COR-L47 (cell line): ENCODE measurements around the gene THADA.

ENCODE experiments used
- DNase-seq: peaks from one replicate; lab custom pipeline; 2025; lab: John Stamatoyannopoulos, UW

Gene THADA

DNA sequence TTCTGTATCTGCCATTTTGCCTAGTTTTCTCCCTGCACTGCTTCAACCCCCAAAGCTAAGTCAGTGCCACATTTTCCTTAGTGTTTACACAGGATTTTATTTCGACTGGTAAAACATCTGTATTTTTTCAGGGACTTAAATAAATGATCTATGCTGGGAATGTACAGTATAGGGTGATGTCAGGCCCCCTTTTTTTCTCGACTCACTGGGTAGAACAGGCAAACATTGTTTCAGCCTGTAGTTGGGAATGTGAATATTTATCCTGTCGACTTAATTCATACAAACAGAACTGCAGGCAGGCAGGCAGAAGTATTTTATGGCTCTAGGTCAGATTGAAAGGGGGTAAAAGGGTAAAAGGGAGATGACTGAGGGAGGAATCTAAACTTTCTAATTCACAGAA lies 245.9 kb downstream of the THADA start:
- DNase-seq: no peak

DNA sequence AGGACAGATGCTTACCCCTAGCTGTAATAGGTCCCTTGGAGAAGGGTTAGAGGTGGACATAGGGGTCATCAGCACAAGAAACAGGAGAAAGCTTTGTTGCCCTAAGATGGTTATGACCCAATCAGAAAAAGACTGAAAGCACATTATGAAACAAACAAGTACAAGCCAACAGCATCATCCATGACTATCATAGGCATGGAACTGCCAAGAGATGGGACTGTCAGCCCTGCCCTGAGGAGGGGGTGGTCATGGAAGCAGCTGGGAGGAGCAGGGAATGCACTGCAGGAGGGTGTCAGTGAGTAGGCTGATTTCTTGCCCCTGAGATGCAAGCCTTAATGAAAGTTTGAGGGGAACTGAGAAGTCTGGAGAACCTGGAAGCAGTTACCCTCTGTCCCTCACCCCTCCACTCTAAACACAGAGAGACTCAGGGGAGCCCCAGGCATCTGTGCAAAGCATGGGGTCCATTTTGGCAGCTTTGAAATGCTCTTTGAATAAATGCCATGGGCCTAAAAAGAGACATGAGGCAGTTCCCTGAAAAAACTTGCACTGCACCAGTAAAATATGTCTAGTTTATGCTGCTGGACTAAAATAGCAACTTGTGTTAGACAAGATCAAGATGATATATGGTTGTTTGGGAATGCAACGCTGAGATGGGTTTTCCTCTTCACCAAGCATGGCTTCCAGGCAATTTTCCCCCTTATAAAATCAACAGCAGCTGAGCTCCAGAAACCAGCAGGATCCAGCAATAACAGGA lies 246.8 kb downstream of the THADA start:
- no peak for DNase-seq

GRCh38 chr2:43347746-43348145 lies 248.1 kb downstream of the THADA start:
- no peak for DNase-seq

DNA sequence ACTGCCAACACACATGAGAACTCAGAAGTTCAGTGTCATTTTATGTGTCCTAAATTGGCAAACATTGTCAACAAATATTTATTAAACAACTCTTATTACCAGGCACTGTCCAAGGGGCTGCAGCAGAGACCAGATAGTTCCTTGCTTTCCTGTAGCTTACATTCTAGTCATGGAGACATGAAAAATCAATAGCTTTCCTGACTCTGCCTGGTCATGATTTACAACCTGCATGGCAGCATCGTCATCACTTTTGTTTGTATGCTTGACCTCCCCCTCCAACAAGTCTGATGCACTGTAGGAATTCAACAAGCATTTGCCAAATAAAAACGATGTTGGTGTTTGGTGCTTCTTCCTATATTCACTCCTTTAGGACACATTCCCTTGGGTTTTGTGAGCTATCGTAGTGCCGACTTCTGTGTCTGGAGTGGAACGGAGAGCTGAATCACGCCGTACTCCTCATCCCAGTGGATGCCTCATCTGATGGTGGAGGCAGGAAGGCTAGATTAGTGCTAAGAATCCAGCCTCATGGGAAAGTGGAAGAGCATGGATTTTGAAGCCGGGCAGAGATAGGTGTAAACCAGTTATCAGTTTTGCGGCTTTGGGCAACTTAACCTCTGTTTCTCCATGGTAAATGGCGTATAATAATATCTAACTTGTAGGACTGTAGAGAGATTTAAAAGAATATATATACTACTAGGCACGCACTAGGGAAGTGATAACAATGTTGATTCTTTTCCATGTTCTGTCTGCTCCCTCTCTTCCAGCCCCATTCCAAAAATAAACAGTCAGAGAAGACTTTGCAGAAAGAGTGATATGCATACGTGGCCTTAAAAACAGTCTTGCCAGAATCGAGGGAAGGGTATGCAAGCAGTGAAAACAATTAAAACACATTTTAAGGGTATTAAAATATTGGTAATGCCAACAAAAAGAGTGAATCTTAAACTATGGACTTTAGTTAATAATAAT lies 249.0 kb downstream of the THADA start:
- no peak for DNase-seq

GRCh38 chr2:43345872-43346271 lies 250.0 kb downstream of the THADA start:
- no peak for DNase-seq

- DNase-seq: no peak
Measured at GRCh38 chr2:43345391-43345813, 250.4 kb downstream of the THADA start.

GRCh38 chr2:43344868-43345373 lies 250.9 kb downstream of the THADA start:
- DNase-seq: no peak

DNA sequence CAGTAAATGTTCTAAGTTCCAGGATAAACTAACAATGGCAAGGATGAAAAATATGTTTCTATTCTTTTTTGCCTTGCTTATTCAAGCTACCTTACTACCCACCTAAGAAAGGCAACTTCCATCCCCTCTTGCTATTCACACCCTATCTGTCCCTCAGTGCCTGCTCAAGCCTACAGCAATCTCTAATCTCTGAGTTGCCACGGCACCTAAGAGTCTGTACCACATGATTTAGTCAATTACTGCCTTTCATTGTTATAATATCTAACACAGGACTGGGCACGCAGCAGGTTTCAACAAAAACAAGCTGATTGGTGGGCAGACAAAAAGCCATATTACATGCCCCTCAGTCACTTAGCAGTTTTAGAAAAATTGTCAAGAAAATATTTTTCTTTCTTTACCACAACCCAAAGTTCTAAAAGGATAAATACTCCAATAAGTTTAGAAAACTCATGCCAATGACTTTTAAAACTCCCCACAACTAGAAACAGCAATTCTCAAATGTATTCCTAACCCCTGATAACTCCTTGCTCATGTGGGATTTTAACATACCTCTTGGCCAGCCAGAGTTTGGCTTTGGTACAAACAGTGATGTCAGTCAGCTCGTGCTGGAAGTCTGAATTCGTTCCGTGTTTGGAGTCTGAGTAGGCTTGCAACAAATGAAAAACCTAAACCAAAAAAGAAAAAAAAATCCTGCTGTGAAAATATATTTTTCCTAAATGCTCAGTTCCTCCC lies 252.1 kb downstream of the THADA start:
- DNase-seq: no peak

DNA sequence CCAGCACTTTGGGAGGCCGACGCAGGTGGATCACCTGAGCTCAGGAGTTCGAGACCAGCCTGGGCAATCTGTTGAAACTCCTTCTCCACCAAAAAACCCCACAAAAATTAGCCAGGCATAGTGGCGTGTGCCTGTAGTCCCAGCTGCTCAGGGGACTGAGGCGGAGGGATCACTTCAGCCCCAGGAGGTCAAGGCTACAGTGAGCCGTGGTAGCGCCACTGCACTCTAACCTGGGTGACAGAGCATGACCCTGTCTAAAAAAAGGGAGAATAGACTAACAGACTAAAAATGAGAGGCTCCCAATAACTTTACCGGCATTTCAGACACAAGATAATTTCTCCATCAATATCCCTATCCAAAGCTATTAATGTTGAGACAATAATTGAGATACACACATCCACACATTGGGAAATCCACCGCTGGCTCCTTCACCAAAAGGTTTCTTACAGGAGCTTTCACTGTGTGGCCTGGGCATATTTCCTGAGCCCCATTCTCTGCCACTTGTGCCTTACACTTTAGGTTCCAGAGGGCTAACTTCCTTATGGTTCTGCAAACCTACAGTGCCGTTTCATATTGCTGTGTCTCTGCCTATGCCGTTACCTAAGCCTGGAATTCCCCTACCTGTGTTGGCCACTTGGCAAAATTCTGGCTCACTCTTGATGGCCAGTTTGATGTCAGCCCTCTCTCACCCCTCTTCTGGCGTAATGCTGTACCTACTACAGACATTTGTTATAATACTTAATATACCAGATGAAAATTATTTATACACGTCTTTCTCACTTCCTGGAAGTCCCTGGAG lies 253.7 kb downstream of the THADA start:
- no peak for DNase-seq

DNA sequence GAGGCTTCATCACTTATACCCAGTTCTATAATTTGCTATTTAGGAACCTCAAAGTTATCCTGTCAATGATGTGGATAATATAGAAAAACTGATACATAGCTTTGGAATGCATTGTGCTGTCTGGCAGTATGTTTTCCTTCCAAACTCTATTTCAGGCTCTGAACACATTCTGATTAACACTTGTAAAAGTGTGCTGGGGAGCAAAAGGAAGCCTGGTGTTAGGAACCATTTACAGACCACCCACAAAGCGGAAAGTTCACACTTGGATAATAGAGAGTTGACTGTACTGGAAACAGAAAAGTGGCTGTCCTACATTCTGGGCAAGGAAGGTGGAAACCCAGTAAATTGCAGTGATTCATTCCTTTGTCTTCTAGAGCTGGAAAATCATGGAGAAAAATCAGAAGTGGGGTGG lies 254.9 kb downstream of the THADA start:
- no peak for DNase-seq

- no peak for DNase-seq
Measured at GRCh38 chr2:43340066-43340465, 255.8 kb downstream of the THADA start.

DNA sequence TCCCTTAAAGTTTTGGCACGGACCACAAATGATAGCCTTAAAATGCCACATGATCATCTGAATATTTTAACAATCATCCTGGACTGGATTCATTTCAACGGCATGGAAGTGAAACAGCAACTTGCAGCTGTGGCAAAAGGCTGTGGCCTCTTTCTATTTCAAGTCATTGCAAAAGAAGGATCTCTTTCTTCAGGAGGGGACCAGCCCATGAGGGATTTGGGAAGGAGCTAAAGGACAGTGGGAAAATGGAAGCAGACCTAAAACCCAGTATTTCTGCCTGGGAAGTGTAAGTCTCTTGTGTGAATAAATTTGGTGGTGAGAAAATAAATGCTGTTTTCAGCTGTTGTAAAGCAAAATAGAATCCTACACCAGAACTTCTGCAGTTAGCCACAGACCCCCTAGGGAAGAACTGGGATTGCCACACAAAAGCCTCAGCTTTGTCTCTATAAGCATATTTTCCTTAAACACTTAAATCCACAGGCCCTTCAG lies 262.1 kb downstream of the THADA start:
- no peak for DNase-seq

- DNase-seq: no peak
Measured at GRCh38 chr2:43333101-43333655, 262.7 kb downstream of the THADA start.

- no peak for DNase-seq
Measured at GRCh38 chr2:43332653-43333052, 263.2 kb downstream of the THADA start.

DNA sequence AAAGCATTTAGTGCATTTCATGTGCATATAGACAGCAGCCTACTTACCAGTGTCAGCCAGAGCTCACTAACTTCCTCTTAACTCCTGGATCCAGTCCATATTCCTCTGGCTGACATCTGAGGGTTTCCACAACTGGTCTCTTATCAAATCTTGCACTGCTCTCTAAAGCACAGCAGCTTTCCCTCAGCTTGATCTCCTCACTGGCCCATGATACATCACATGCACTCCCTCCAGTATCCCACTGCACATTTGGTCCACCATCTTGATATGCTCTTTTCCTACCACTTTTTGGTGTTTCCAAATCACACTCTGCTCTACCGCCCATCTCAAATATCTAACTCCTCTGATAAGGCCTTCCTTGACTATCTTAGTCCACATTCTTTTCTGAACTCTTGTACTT lies 264.4 kb downstream of the THADA start:
- no peak for DNase-seq

GRCh38 chr2:43329637-43330036 lies 266.2 kb downstream of the THADA start:
- DNase-seq: no peak

GRCh38 chr2:43328832-43329231 lies 267.0 kb downstream of the THADA start:
- DNase-seq: no peak

DNA sequence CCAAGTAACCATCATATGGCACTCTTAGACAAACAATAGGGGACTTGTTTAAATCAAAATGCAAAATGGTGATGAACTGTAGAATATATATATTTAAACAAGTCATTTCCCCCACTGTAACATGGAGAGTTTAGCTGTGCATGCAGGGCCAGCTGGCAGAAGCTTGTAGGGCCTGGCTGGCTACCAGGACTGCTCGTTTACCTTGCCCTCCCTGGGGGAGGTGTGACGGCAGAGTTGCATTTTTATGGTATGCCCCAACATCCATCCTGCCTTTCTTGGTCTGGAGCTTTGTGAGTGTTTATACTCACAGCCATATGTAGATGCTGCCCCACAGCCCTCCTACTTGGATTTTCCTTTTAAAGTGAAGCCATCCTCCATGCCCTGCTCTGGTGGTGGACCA lies 267.7 kb downstream of the THADA start:
- DNase-seq: no peak

DNA sequence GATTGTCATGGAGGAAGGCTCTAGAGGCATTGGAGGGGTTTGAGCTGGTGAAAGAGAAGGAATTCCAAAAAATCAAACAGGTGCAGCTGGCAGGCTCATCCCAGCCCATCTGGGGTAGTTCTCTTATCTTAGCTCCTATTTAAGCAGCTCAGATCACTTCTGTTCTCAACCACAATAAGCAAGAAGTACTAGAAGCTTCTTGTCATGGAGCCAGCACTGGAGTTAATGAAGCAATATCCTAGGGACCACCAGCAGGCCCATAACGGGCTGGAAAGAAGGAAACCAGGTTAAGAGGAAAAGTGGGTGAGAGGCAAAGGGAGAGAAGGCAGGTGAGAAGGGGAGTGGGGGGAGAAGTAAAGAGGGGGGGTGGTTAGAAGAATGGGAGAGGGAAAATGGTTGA lies 268.7 kb downstream of the THADA start:
- no peak for DNase-seq

GRCh38 chr2:43326101-43326825 lies 269.6 kb downstream of the THADA start:
- no peak for DNase-seq
